ENCODE data around the gene SMAP1.

Gene SMAP1

GRCh38 chr6:70894001-70894400, 226.3 kb downstream of the SMAP1 start:
- no peak for DNase-seq (ENCODE audit: low read depth in 2 of 2)

- DNase-seq (ENCODE audit: low read depth in 2 of 2): no peak
Measured at GRCh38 chr6:70900047-70900446, 232.4 kb downstream of the SMAP1 start.

GRCh38 chr6:70901324-70901723, 233.6 kb downstream of the SMAP1 start:
- no peak for DNase-seq (ENCODE audit: low read depth in 2 of 2)

GRCh38 chr6:70903665-70904452, 236.2 kb downstream of the SMAP1 start:
- DNase-seq (ENCODE audit: low read depth in 2 of 2): no peak

- no peak for DNase-seq (ENCODE audit: low read depth in 2 of 2)
Measured at GRCh38 chr6:70905742-70906141, 238.1 kb downstream of the SMAP1 start.
